ENCODE measurements around the gene ANKRD65. TPM values are rescaled to one million over a fixed set of nuclear protein-coding genes. Genes with fewer than 3 reads are reported as not detected.

The ANKRD65 gene
- total and polyA plus RNA-seq, 3 donors from 2014 or later: 10.0 to 14.7 (median 10.4) TPM

GRCh38 chr1:1399187-1399871 is 21.7 kb downstream of the ANKRD65 start, which contains the start of gene CCNL2:
TSS of gene CCNL2 (minus strand) at chr1:1399335. CDS start at chr1:1399306, 29 bp downstream.
- Histone ChIP-seq H3K9me3 (no peaks in the 10 kb centered on the region), H3K4me3 (peak within 1 kb of the TSS; percentile 93 to 100), H3K27me3 (no peaks in the 10 kb centered on the region), H3K36me3 (ENCODE audit: low read depth, missing control alignments) (no peaks in the 10 kb centered on the region), H3K27ac (peak within 1 kb of the TSS; percentile 70 to 86), H3K4me1 (peaks cover 18% of the 10 kb centered on the region)
- TF ChIP-seq CTCF (IDR thresholded peaks at IDR 0.05) (peak; percentile 53 to 68 (median 59)), POLR2A (IDR thresholded peaks at IDR 0.05) (no peak)
- intact Hi-C loops (cut with DNase I; ENCODE audit: low total_unique reads): no loop called here
- WGBS, 2 donors: 1 to 3% methylated on average over 6 to 75 of the region's 86 CpGs
- DNase-seq: peak; percentile 98

- TF ChIP-seq POLR2A (IDR thresholded peaks at IDR 0.05): no peak
- no peak for TF ChIP-seq CTCF (IDR thresholded peaks at IDR 0.05)
- Histone ChIP-seq H3K27me3 (no peaks in the 10 kb centered on the region), H3K27ac (peak overlapping the region; percentile 70 to 86), H3K36me3 (ENCODE audit: low read depth, missing control alignments) (no peaks in the 10 kb centered on the region), H3K4me3 (peak overlapping the region; percentile 93 to 100), H3K9me3 (no peaks in the 10 kb centered on the region), H3K4me1 (peaks cover 18% of the 10 kb centered on the region)
- DNase-seq: no peak
- WGBS, 2 donors: 0 to 1% methylated on average over 16 to 19 of the region's 54 CpGs
- intact Hi-C loops (cut with DNase I; ENCODE audit: low total_unique reads): no loop called here
Observed at GRCh38 chr1:1398677-1399186, 22.3 kb downstream of the ANKRD65 start.

GRCh38 chr1:1397839-1398523 is 23.1 kb downstream of the ANKRD65 start:
- Histone ChIP-seq H3K27me3 (no peaks in the 10 kb centered on the region), H3K4me3 (peak overlapping the region; percentile 93 to 100), H3K4me1 (peaks cover 18% of the 10 kb centered on the region), H3K27ac (no peak overlapping the region), H3K9me3 (no peaks in the 10 kb centered on the region), H3K36me3 (ENCODE audit: low read depth, missing control alignments) (no peaks in the 10 kb centered on the region)
- 28 to 33% methylated on average over 13 to 19 of the region's 19 CpGs for WGBS, 2 donors
- TF ChIP-seq POLR2A (IDR thresholded peaks at IDR 0.05) (no peak), CTCF (IDR thresholded peaks at IDR 0.05) (no peak)
- DNase-seq: no peak
- intact Hi-C loops (cut with DNase I; ENCODE audit: low total_unique reads): no loop called here

- Histone ChIP-seq H3K4me1 (peaks cover 14% of the 10 kb centered on the region), H3K4me3 (no peak overlapping the region), H3K27me3 (no peaks in the 10 kb centered on the region), H3K27ac (no peak overlapping the region), H3K36me3 (ENCODE audit: low read depth, missing control alignments) (no peaks in the 10 kb centered on the region), H3K9me3 (no peaks in the 10 kb centered on the region)
- WGBS, 2 donors: 81 to 88% methylated on average over 11 of the region's 11 CpGs
- TF ChIP-seq CTCF (IDR thresholded peaks at IDR 0.05) (no peak), POLR2A (IDR thresholded peaks at IDR 0.05) (no peak)
- intact Hi-C loops (cut with DNase I; ENCODE audit: low total_unique reads): no loop called here
- DNase-seq: no peak
Observed at GRCh38 chr1:1395166-1395565, 25.9 kb downstream of the ANKRD65 start.
